Caki2 (cell line): Measurements from ENCODE around the gene INCA1. TPM values are rescaled to one million over a fixed set of nuclear protein-coding genes. Genes with fewer than 3 reads are reported as not detected.
"Not testable (repeated sequence)": the region's sequence is repeated elsewhere in the genome, so short reads cannot be mapped to it uniquely, and the experiment has no call there.

ENCODE experiments used
- DNase-seq: peaks from one replicate; pipeline ENCODE4 v3.0.0-alpha.2; 2015; ENCODE audit warnings: low read depth
- in situ Hi-C: cut with HindIII; loops from 2 replicates; pipeline ENCODE4 v1.10.0; 2016; ENCODE audit warnings: low sequenced_read_pairs, low pct_unique_long_range_greater_than_20kb, mixed read lengths
- total RNA-seq: library from RNA; depleted of rRNA; stranded (reverse); fragments of >200 nt; shearing (Covaris generic); gene quantifications from 2 replicates; pipeline ENCODE4 v1.2.3, GENCODE V29; 2014; ENCODE audit warnings: low replicate concordance; rRNA removed

Gene INCA1
- 0.72 and 3.3 TPM in 2 replicates for total RNA-seq

DNA sequence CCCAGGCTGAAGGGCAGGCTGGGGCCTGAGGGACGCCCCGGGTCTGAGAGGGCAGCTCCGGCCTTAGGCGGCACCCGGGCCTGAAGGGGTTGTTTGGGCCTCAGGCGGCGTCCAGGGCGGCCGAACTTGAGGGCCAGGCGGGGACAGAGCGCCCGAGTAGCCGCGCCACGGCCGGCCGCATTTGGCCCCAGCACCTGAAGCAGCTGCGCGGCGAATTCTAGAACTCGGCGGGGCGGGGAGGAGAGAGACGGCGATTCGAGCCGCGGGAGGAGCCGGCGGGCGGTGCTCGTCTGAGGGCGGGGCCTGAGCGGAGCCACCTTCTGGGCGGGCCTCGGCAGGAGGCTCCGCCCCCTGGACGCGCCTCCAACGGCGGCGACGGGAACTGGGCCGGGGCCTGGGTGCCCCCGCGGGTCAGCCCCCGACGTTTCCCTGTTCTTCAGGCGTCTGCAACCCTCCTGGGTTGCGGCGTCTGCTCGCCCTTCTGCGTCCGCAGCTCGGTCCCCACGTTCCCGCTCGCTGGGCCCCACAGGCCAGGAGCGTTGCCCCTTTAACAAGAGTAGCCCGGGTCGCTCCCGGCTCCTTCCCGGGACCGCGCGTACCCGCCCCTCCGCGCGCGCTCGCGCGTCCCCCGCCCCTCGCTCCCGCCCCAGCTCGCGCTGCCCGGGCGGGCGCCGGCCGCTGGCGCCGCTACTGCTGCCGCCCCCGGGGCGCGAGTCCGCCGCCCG lies at the start of gene INCA1, which contains the start of gene KIF1C:
Gene INCA1 (minus strand): TSS at position 221 of the 725 bp plus-strand sequence. CDS start 3,085 bp downstream, outside the sequence.
Gene KIF1C (plus strand): TSS at position 649 of the 725 bp plus-strand sequence. CDS start 2,297 bp downstream, outside the sequence.
- in situ Hi-C loops, result no loop called here
- DNase-seq, result peak; percentile 89

DNA sequence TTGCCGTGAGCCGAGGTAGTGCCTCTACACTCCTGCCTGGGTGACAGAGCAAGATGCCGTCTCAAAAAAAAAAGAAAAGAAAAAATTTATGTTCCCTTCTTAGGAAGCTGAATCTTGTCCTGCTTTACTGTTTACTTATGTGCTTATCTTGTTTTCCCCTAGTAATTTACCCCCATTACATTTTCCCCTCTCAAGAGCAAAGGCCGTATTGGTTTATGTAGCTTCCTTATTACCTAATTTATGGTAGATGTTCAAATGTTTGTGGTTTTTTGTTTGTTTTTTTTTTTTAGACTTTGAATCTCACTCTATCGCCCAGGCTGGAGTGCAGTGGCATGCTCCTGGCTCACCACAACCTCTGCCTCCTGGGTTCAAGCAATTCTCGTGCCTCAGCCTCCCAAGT lies 48.2 kb upstream of the INCA1 start:
- no peak for DNase-seq
- in situ Hi-C loops, result no loop called here

DNA sequence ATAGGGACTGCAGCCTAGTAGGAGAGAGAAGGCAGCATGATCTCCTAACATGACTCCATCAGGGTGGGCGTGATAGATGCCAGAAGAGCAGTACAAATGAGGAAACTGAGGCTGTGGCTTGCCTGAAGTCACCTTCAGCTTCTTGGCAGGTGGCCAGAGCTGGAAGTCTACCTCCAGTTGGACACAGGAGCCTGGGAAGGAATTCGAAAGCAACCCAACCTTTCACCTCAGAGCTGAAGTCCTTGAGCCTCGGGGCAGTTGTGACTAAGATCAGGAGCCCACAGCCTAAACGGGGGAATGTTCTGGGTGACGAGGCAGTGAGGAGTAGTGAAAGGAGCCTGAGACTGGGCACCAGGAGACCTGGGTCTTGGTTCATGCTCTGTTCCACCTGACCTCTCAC lies 47.3 kb upstream of the INCA1 start:
- in situ Hi-C loops, result no loop called here
- no peak for DNase-seq

DNA sequence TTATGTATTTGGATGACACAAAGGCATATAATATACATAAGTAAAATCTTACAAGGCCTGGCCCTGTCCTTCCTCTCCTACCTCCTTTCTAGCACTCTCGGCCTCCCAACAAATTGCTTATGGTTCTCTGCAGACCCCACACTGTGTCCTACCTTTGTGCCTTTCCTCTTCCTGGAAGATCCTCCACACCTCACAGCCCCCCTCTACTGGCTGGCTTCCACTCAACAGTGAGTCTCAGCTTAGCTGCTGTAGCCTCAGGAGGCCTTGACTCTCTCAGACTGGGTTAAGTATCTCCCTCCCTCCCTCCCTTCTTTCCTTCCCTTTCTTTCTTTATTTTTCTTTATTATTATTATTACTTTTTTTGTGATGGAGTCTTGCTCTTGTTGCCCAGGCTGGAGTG lies 46.2 kb upstream of the INCA1 start:
- in situ Hi-C loops, result no loop called here
- DNase-seq, result no peak

DNA sequence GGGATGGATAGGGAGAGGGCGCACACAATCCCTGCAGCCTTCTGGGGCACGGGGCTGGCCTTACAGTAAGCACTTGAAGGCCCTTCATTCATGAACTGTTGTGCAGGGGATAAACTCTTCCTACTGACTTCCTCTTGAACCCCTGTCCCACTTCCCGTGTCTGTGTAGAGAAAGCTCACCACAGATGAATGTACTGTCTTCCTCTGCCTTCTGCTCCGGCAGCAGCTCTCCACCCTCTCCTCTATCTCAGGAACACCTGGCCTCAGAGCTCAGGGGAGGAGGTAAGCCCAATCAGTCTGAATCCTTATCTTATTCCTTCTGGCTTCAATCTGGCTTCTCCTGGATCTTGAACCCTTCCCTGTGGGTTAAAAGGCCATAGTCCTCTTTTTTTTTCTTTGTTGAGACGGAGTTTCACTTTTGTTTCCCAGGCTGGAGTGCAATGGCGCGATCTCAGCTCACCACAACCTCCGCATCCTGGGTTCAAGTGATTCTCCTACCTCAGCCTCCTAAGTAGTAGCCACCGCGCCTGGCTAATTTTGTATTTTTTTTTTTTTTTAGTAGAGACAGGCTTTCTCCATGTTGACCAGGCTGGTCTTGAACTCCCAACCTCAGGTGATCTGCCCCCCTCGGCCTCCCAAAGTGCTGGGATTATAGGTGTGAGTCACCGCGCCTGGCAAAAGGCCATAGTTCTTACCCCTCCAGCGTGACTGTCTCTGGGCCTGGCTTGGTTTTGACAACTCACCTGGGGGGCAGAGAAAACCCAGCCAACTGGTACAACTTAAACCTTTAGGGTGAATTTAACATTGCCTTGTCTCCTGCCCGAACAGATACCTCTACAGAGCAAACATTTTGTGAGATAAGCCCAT lies 45.1 kb upstream of the INCA1 start:
- in situ Hi-C loops, result no loop called here

GRCh38 chr17:5035315-5035714 lies 38.0 kb upstream of the INCA1 start, which contains the start of gene SLC52A1:
Gene SLC52A1 (minus strand): TSS chr17:5035426. CDS start chr17:5034606, 820 bp downstream.
- in situ Hi-C loops, result no loop called here
- DNase-seq, result no peak

More for the DNA sequence above, 45.1 kb upstream of the INCA1 start:
- no peak for DNase-seq

GRCh38 chr17:5034651-5035050 lies 37.3 kb upstream of the INCA1 start:
- no peak for DNase-seq
- in situ Hi-C loops, result no loop called here

DNA sequence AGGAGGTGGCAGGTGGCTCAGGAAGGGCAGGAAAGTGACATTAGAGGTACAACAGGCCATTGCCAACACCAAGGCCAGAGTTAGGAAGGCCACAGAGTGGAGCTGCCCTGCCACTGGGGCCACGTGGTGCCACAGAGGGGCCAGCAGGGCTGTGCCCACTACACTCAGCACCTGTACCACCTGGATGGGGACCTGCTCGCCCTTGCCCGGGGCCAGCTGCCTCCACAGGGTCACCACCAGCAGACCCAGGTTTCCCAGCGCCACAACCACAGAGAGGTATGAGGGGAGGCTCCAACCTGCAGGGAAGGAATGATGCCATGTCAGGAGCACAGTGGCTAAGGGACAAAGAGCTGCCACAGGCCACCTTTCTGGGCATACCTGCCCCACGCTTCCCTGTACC lies 36.7 kb upstream of the INCA1 start:
- DNase-seq, result no peak
- in situ Hi-C loops, result no loop called here

GRCh38 chr17:5033352-5034015 lies 36.2 kb upstream of the INCA1 start:
- DNase-seq, result no peak
- in situ Hi-C loops, result no loop called here

- no peak for DNase-seq
These were observed 35.5 kb upstream of the INCA1 start for GRCh38 chr17:5032865-5033264.

GRCh38 chr17:5031365-5032082 lies 34.2 kb upstream of the INCA1 start:
- DNase-seq, result peak; percentile 66
- in situ Hi-C loops, result no loop called here

More at GRCh38 chr17:5032865-5033264, 35.5 kb upstream of the INCA1 start:
- in situ Hi-C loops, result no loop called here

- in situ Hi-C loops, DNase-seq: not testable (repeated sequence)
These were observed 32.8 kb upstream of the INCA1 start for GRCh38 chr17:5030168-5030567.

- no peak for DNase-seq
- in situ Hi-C loops, result no loop called here
These were observed 30.6 kb upstream of the INCA1 start for GRCh38 chr17:5027916-5028315.

- in situ Hi-C loops, result no loop called here
- DNase-seq, result no peak
These were observed 30.0 kb upstream of the INCA1 start for GRCh38 chr17:5027299-5027698.

DNA sequence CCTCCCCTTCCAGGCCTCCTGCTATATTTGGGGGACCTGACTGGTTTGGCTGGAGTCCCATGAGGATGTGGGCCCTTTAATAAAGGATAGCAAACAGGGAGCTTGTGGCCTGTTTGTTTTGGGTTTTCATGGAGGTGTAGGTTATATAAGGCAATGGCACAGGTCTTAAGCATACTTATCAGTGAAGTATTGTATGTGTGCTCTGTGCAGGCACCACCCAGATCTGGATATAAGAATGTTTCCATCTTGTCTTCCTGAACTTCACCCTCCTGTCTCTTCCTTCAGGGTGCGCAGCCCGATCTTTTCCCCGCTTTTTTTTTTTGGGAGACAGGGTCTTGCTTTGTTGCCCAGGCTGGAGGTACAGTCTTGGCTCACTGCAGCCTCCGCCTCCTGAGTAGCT lies 27.3 kb upstream of the INCA1 start:
- in situ Hi-C loops, result no loop called here
- DNase-seq, result no peak

DNA sequence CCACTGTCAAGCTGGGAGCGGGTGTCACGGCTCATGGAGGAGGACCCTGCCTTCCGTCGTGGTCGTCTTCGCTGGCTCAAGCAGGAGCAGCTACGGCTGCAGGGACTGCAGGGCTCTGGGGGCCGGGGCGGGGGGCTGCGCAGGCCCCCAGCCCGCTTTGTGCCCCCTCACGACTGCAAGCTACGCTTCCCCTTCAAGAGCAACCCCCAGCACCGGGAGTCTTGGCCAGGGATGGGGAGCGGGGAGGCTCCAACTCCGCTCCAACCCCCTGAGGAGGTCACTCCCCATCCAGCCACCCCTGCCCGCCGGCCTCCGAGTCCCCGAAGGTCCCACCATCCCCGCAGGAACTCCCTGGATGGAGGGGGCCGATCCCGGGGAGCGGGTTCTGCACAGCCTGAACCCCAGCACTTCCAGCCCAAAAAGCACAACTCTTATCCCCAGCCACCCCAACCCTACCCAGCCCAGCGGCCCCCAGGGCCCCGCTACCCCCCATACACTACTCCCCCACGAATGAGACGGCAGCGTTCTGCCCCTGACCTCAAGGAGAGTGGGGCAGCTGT lies 26.3 kb upstream of the INCA1 start:
- DNase-seq, result no peak
- in situ Hi-C loops, result no loop called here

- in situ Hi-C loops, result no loop called here
- no peak for DNase-seq
These were observed 24.9 kb upstream of the INCA1 start for GRCh38 chr17:5022171-5022711.
